ENCODE measurements around the gene COG2.

- no peak for TF ChIP-seq CTCF (IDR thresholded peaks at IDR 0.05 in 8 of 11, conservative IDR thresholded peaks at IDR 0.05 in 3 of 11)
- no peak for TF ChIP-seq POLR2A (IDR thresholded peaks at IDR 0.05)
- TF ChIP-seq POLR2AphosphoS5 (IDR thresholded peaks at IDR 0.05), result no peak
Observed at GRCh38 chr1:230710543-230710904, 68.2 kb downstream of the COG2 start.

Data from spleen (tissue), 7 donors.